Endothelial cell of umbilical vein (primary cell): ENCODE results near the gene OLIG3.

Experiments
- CTCF ChIP-seq, 2 donors: IDR thresholded peaks; 1 replicate in 1 of 2; 2 replicates in 1 of 2; pipeline ENCODE4 v1.5.1; 2011; ENCODE audit warnings: low read length in 2 of 2, mild to moderate bottlenecking in 2 of 2, moderate library complexity in 2 of 2, control low read depth in 1 of 2, inconsistent platforms in 1 of 2, low read depth in 1 of 2; ENCODE audit not compliant: insufficient read depth in 1 of 2; ENCODE audit errors: extremely low read depth in 1 of 2
- EZH2 ChIP-seq: IDR thresholded peaks from 2 replicates; pipeline ENCODE4 v1.6.1; 2012; ENCODE audit warnings: borderline replicate concordance, low read depth, mild to moderate bottlenecking, moderate library complexity, low read length, inconsistent platforms; ENCODE audit not compliant: severe bottlenecking
- POLR2A ChIP-seq: IDR thresholded peaks from 2 replicates; pipeline ENCODE4 v1.6.1; 2012; ENCODE audit warnings: low read depth, mild to moderate bottlenecking, control low read depth, low read length

DNA sequence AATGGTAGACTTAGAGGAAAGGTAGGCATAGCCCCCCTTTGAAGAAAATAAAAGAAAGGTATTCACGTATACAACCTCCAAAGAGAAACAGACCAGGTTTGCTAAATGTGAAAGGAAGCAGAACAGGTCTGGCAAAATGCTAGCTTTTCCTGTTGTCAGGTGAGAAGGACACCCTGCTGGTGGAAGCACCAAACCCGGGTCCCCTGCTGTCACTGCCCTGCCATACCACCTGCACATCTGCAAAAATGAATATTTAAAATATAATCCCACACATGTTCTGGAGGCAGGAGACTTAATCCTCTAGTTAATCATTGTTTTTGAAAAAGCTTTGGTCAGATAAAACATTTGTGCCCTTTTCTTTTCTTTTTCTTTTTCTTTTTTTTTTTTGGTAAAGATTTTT, 48.9 kb upstream of the OLIG3 start:
- TF ChIP-seq CTCF (IDR thresholded peaks at IDR 0.05; ENCODE audit: extremely low read depth in 1 of 2, insufficient read depth in 1 of 2, low read depth in 1 of 2, low read length in 2 of 2) (no peak), EZH2 (no peak), POLR2A (no peak)
